Measurements from ENCODE around the gene DDX3X.
"Not testable (repeated sequence)": the region's sequence is repeated elsewhere in the genome, so short reads cannot be mapped to it uniquely, and the experiment has no call there.

Gene DDX3X

GRCh38 chrX:41332005-41332404, 2.0 kb upstream of the DDX3X start:
- DNase-seq, result no peak

GRCh38 chrX:41332408-41333002, 1.5 kb upstream of the DDX3X start:
- no peak for DNase-seq

- DNase-seq, result peak; percentile 95
These were observed 789 bp upstream of the DDX3X start for GRCh38 chrX:41333003-41333743.

GRCh38 chrX:41334363-41335197, 618 bp downstream of the DDX3X start:
- DNase-seq, result peak; percentile 44

- DNase-seq, result no peak
These were observed 1.4 kb downstream of the DDX3X start for GRCh38 chrX:41335198-41335957.

- DNase-seq, result no peak
These were observed 2.0 kb downstream of the DDX3X start for GRCh38 chrX:41335958-41336331.

- DNase-seq, result no peak
These were observed 2.5 kb downstream of the DDX3X start for GRCh38 chrX:41336447-41336846.

- no peak for DNase-seq
These were observed 3.2 kb downstream of the DDX3X start for GRCh38 chrX:41337140-41337539.

GRCh38 chrX:41338436-41338835, 4.5 kb downstream of the DDX3X start:
- no peak for DNase-seq

GRCh38 chrX:41339148-41339547, 5.2 kb downstream of the DDX3X start:
- DNase-seq, result no peak

GRCh38 chrX:41344053-41344452, 10.1 kb downstream of the DDX3X start:
- DNase-seq, result no peak

- no peak for DNase-seq
These were observed 13.2 kb downstream of the DDX3X start for GRCh38 chrX:41347186-41347585.

- no peak for DNase-seq
These were observed 14.6 kb downstream of the DDX3X start for GRCh38 chrX:41348551-41348950.

GRCh38 chrX:41350150-41350975, 16.4 kb downstream of the DDX3X start:
- DNase-seq, result no peak

GRCh38 chrX:41350976-41351569, 17.1 kb downstream of the DDX3X start:
- no peak for DNase-seq

- DNase-seq, result no peak
These were observed 18.0 kb downstream of the DDX3X start for GRCh38 chrX:41351923-41352322.

- no peak for DNase-seq
These were observed 18.4 kb downstream of the DDX3X start for GRCh38 chrX:41352329-41352838.

GRCh38 chrX:41353985-41354384, 20.0 kb downstream of the DDX3X start:
- DNase-seq, result no peak

GRCh38 chrX:41369152-41369551, 35.2 kb downstream of the DDX3X start:
- DNase-seq, result no peak

GRCh38 chrX:41371575-41371974, 37.6 kb downstream of the DDX3X start:
- not testable (repeated sequence) for DNase-seq

GRCh38 chrX:41373989-41374606, 40.1 kb downstream of the DDX3X start:
- no peak for DNase-seq

Data from NCI-H2171 (cell line).